Tibial nerve (tissue), 4 donors: ENCODE measurements around the gene OR51I1. TPM values are rescaled to one million over a fixed set of nuclear protein-coding genes. Genes with fewer than 3 reads are reported as not detected.

Experiments used
- DNase-seq, 2 donors: peaks; one replicate each; pipeline ENCODE4 v3.0.0-alpha.2; 2019; ENCODE audit warnings: low spot score in 2 of 2
- H3K27ac ChIP-seq, 4 donors: fragments of 200-600 bp; sonication (generic) in 3 of 4; one replicate each; pipeline ENCODE4 v1.5.1; 2017 to 2019; ENCODE audit warnings: mild to moderate bottlenecking in 1 of 4
- H3K27me3 ChIP-seq, 2 donors: fragments of 200-600 bp; sonication (generic) in 1 of 2; one replicate each; pipeline versions ENCODE4 v1.5.1 to v1.6.0; 2017 to 2019
- H3K36me3 ChIP-seq, 3 donors: fragments of 200-600 bp; sonication (generic); one replicate each; pipeline ENCODE4 v1.5.1; 2018 to 2019
- H3K4me1 ChIP-seq, 4 donors: fragments of 200-600 bp; sonication (generic) in 3 of 4; one replicate each; pipeline ENCODE4 v1.5.1; 2017 to 2019
- H3K4me3 ChIP-seq, 4 donors: fragments of 200-600 bp; sonication (generic) in 3 of 4; one replicate each; pipeline ENCODE4 v1.5.1; 2017 to 2019; ENCODE audit warnings: mild to moderate bottlenecking in 1 of 4, moderate library complexity in 1 of 4
- H3K9me3 ChIP-seq, 4 donors: fragments of 200-600 bp; sonication (generic) in 3 of 4; one replicate each; pipeline ENCODE4 v1.5.1; 2017 to 2019
- EP300 ChIP-seq, 2 donors: sonication (generic); formaldehyde crosslinking; IDR thresholded peaks; one replicate each; pipeline ENCODE4 v1.6.1; 2017; ENCODE audit warnings: antibody characterized with exemption in 2 of 2, mild to moderate bottlenecking in 1 of 2
- POLR2A ChIP-seq, 2 donors: fragments of 450-650 bp; IDR thresholded peaks; one replicate each; pipeline ENCODE4 v1.6.1; 2017; ENCODE audit warnings: antibody characterized with exemption in 2 of 2, mild to moderate bottlenecking in 2 of 2, moderate library complexity in 2 of 2
- WGBS, 2 donors: methylation state at CpG; one replicate each; pipeline ENCODE4 v1.1.5; 2018; 5-methylcytosine and 5-hydroxymethylcytosine counted together
- total RNA-seq, 4 donors: library from RNA; depleted of rRNA; stranded (reverse); fragments of >200 nt; gene quantifications; one replicate each; pipeline ENCODE4 v1.1.0, GENCODE V29; 2016
- TF ChIP-seq, protein P1 (sequence below), 5 experiments: fragments of 200-600 bp in 3 of 5; fragments of 450-650 bp in 2 of 5; sonication (generic) in 3 of 5; IDR thresholded peaks; one replicate each; pipeline ENCODE4 v1.5.1; 2016 to 2019; ENCODE audit warnings: antibody characterized with exemption in 5 of 5, mild to moderate bottlenecking in 3 of 5, moderate library complexity in 2 of 5

Gene OR51I1
- total RNA-seq, 4 donors from 2014 or later = 3.9 TPM; not detected in 3

DNA sequence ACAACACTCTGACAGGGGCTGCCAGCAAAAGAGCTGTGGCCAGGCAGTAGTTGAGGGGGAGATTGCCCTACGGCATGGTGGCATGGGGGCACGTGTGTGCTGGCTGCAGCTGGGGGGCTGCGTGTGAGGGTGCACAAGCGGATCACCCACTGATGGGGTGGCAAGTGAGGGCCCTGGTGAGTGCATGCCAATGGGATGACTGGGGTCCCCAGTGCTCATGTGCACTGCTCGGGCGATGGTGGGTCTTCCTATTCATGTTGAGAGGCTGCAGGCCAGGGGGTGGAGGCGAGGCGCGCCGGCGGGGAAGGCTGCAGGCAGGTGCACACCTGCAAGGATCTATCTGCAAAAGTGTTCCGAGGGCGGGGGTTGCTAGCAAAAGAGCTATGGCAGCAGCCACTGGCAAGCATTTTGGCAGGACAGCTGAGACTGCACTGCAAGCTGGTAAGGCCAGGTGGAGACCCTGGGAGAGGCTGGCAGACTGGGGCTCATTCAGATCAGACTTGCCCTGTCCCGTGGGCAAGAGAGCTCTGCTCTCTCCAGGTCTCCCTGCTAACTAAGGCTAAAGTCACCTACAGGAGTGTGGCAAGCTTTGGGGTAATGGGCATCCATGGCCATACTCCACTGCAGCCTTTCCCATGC lies 19.8 kb upstream of the OR51I1 start:
- no peak overlapping the region for H3K4me3 ChIP-seq
- no peaks in the 10 kb centered on the region for H3K27me3 ChIP-seq
- H3K4me1 ChIP-seq = no peaks in the 10 kb centered on the region
- no peaks in the 10 kb centered on the region for H3K9me3 ChIP-seq
- no peaks in the 10 kb centered on the region for H3K36me3 ChIP-seq
- 89% methylated on average over 13 to 14 of the region's 14 CpGs for WGBS, 2 donors
- DNase-seq = no peak
- no peak for TF ChIP-seq EP300 (IDR thresholded peaks at IDR 0.05)
- TF ChIP-seq, protein P1, sequence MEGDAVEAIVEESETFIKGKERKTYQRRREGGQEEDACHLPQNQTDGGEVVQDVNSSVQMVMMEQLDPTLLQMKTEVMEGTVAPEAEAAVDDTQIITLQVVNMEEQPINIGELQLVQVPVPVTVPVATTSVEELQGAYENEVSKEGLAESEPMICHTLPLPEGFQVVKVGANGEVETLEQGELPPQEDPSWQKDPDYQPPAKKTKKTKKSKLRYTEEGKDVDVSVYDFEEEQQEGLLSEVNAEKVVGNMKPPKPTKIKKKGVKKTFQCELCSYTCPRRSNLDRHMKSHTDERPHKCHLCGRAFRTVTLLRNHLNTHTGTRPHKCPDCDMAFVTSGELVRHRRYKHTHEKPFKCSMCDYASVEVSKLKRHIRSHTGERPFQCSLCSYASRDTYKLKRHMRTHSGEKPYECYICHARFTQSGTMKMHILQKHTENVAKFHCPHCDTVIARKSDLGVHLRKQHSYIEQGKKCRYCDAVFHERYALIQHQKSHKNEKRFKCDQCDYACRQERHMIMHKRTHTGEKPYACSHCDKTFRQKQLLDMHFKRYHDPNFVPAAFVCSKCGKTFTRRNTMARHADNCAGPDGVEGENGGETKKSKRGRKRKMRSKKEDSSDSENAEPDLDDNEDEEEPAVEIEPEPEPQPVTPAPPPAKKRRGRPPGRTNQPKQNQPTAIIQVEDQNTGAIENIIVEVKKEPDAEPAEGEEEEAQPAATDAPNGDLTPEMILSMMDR (IDR thresholded peaks at IDR 0.05) = no peak
- no peak overlapping the region for H3K27ac ChIP-seq

DNA sequence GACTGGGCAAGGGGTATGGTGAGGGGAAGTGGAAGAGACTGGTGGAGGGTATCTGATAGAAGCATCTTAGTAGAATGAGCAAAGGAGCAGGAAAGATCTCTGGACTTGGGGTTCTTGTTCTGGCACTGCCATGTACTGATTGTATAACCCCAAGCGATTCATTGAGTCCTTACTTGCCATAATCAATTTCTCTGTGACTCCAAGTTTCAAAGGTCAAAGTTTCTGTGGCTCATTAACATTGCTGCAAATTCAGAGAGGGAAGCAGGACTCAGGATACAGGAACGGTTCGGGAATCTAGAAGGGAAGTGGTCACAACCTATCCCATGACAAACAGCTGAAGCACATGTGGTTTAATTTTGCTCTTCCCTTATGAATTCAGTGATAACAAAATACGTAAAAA lies 8.1 kb upstream of the OR51I1 start:
- TF ChIP-seq EP300 (IDR thresholded peaks at IDR 0.05) (no peak), POLR2A (IDR thresholded peaks at IDR 0.05) (no peak)
- TF ChIP-seq, protein P1 (IDR thresholded peaks at IDR 0.05) = no peak
- no peaks in the 10 kb centered on the region for H3K36me3 ChIP-seq
- H3K4me3 ChIP-seq = no peak overlapping the region
- no peaks in the 10 kb centered on the region for H3K4me1 ChIP-seq
- no peaks in the 10 kb centered on the region for H3K9me3 ChIP-seq
- 70 to 74% methylated on average over 4 of the region's 4 CpGs for WGBS, 2 donors
- H3K27me3 ChIP-seq = no peaks in the 10 kb centered on the region
- DNase-seq = no peak
- no peak overlapping the region for H3K27ac ChIP-seq

DNA sequence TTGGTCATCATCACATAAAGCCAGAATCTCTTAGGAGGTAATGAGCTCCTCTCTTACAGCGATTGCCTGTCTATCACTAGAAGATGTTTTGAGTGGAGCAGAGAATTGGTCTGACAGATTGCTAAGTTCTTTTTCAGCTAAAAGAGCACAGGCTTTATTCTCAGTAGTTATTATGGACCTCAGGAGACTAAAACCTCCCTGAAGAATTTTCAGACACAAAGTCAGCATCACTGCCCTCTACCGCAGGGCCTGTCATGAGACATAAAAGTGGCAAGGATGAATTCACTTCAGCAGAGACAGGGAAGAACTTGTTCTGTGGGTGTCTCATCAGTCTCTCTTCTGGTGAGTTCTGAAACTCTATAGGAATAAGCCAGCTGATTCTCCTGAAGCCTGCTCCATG lies 7.7 kb upstream of the OR51I1 start, which contains the start of gene OR51I2:
OR51I2 (plus strand) TSS at position 301 of the 400 bp plus-strand sequence. CDS start 4,166 bp downstream, outside the sequence.
- H3K4me1 ChIP-seq = no peaks in the 10 kb centered on the region
- no peak within 1 kb of the TSS for H3K27ac ChIP-seq
- H3K9me3 ChIP-seq = no peaks in the 10 kb centered on the region
- no peaks in the 10 kb centered on the region for H3K27me3 ChIP-seq
- H3K4me3 ChIP-seq = no peak within 1 kb of the TSS
- TF ChIP-seq POLR2A (IDR thresholded peaks at IDR 0.05) (no peak), EP300 (IDR thresholded peaks at IDR 0.05) (no peak)
- TF ChIP-seq, protein P1 (IDR thresholded peaks at IDR 0.05) = no peak
- WGBS, 2 donors = 73 to 94% methylated on average over 2 of the region's 2 CpGs
- no peaks in the 10 kb centered on the region for H3K36me3 ChIP-seq
- no peak for DNase-seq

DNA sequence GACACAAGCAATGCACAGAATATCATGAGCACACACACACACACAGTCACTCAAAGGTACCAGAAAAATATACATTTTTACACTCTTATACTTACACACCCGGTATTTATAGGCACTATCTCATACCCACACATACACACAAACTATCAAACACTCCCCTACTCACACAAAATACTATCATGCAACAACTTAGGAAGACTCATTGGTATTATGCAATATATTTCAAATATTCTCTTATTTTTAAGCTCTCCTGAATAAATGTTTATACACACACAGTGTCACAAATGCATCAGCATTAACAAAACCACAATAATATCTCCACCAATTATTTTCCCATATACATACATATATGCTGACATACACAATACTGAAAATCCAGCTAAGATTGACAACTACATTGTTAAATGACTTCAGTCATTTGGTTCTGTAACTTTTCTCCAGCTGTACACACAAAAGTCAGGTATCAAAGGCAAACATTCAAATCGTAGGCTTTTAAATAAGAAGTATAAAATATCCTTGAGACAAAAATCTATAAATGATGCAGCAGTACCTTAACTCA lies 2.6 kb upstream of the OR51I1 start:
- H3K4me1 ChIP-seq = no peaks in the 10 kb centered on the region
- no peak for DNase-seq
- TF ChIP-seq, protein P1 (IDR thresholded peaks at IDR 0.05) = no peak
- TF ChIP-seq POLR2A (IDR thresholded peaks at IDR 0.05) (no peak), EP300 (IDR thresholded peaks at IDR 0.05) (no peak)
- H3K27ac ChIP-seq = no peak overlapping the region
- H3K36me3 ChIP-seq = no peaks in the 10 kb centered on the region
- no peaks in the 10 kb centered on the region for H3K27me3 ChIP-seq
- WGBS, 2 donors = 40 to 73% methylated on average over 2 of the region's 2 CpGs
- H3K9me3 ChIP-seq = no peaks in the 10 kb centered on the region
- no peak overlapping the region for H3K4me3 ChIP-seq

DNA sequence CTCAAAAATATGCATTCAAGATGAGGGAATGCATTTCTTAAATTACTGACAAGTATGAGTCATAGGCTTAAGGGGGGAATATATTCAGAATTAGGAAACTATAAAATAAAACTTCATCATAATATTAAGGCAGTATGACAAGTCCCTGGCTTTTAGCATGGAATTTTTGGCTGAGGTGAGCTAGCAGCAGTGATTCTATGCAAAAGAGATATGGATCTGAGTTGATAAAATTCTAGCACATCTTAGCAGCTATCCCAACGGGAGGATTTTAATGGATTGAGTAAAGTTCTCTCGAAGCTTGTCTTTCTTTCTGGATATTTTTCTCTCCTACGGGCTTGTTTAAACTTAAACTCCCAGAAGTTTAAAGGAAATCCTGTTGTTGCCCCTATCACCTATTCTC lies 18.2 kb downstream of the OR51I1 start:
- Histone ChIP-seq H3K9me3 (no peaks in the 10 kb centered on the region), H3K27ac (no peak overlapping the region), H3K4me3 (no peak overlapping the region), H3K36me3 (no peaks in the 10 kb centered on the region), H3K4me1 (no peaks in the 10 kb centered on the region), H3K27me3 (no peaks in the 10 kb centered on the region)
- 69 to 81% methylated on average over 3 of the region's 3 CpGs for WGBS, 2 donors
- DNase-seq = no peak
- TF ChIP-seq, protein P1 (IDR thresholded peaks at IDR 0.05) = no peak
- TF ChIP-seq POLR2A (IDR thresholded peaks at IDR 0.05) = no peak
- TF ChIP-seq EP300 (IDR thresholded peaks at IDR 0.05) = no peak
